Type B pancreatic cell (in vitro differentiated cells): Measurements from ENCODE around the gene ERC1. TPM values are rescaled to one million over a fixed set of nuclear protein-coding genes. Genes with fewer than 3 reads are reported as not detected.

ENCODE experiments used
- DNase-seq: peaks from one replicate; pipeline ENCODE4 v3.0.0; 2021; ENCODE audit warnings: mixed read lengths; ENCODE audit not compliant: unreplicated experiment; ENCODE audit errors: extremely low spot score
- H3K27ac Mint-ChIP-seq: 2 replicates; pipeline ENCODE4 v1.8.0; 2021; ENCODE audit warnings: mild to moderate bottlenecking, mixed read lengths
- H3K27me3 Mint-ChIP-seq: 2 replicates; pipeline ENCODE4 v1.8.0; 2021; ENCODE audit warnings: mixed read lengths
- H3K36me3 Mint-ChIP-seq: 2 replicates; pipeline ENCODE4 v1.8.0; 2021; ENCODE audit warnings: mixed read lengths
- H3K4me1 Mint-ChIP-seq: one replicate; pipeline ENCODE4 v1.8.0; 2021; ENCODE audit warnings: mixed read lengths; ENCODE audit not compliant: unreplicated experiment
- H3K4me3 Mint-ChIP-seq: 2 replicates; pipeline ENCODE4 v1.8.0; 2021; ENCODE audit warnings: mild to moderate bottlenecking, mixed read lengths
- H3K9me3 Mint-ChIP-seq: 2 replicates; pipeline ENCODE4 v1.8.0; 2021; ENCODE audit warnings: mixed read lengths
- total RNA-seq: library from RNA; stranded (reverse); gene quantifications from 2 replicates; pipeline ENCODE4 v1.2.1, GENCODE V29; 2021; ENCODE audit warnings: low replicate concordance
- TF ChIP-seq, protein P1 (sequence below): fragments of 200-600 bp; sonication (generic); conservative IDR thresholded peaks from 2 replicates; pipeline ENCODE4 v1.5.0; 2021; ENCODE audit warnings: antibody characterized with exemption, mild to moderate bottlenecking

Gene ERC1
- total RNA-seq, 1 donor from 2014 or later, result 62.8 TPM

DNA sequence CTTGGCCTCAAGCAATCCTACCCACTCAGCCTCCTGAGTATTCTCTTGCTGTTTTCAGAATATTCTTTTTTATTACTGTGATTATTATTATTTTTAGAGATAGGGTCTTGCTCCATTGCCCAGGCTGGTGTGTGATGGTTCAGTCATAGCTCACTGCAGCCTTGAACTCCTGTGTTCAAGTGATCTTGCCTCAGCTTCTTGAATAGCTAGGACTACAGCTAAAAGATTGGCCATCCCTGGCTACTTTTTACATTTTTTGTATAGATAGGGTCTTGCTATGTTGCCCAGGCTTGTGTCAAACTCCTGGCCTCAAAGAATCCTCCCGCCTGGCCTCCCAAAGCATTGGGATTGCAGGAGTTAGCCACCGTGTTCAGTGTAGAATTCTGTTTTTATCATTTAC, 73.3 kb downstream of the ERC1 start:
- Mint-ChIP-seq H3K9me3 (peaks cover 10% of the 10 kb centered on the region), H3K4me3 (no peak overlapping the region), H3K4me1 (no peaks in the 10 kb centered on the region), H3K36me3 (peaks cover 51% of the 10 kb centered on the region), H3K27ac (no peak overlapping the region), H3K27me3 (no peaks in the 10 kb centered on the region)
- TF ChIP-seq, protein P1, sequence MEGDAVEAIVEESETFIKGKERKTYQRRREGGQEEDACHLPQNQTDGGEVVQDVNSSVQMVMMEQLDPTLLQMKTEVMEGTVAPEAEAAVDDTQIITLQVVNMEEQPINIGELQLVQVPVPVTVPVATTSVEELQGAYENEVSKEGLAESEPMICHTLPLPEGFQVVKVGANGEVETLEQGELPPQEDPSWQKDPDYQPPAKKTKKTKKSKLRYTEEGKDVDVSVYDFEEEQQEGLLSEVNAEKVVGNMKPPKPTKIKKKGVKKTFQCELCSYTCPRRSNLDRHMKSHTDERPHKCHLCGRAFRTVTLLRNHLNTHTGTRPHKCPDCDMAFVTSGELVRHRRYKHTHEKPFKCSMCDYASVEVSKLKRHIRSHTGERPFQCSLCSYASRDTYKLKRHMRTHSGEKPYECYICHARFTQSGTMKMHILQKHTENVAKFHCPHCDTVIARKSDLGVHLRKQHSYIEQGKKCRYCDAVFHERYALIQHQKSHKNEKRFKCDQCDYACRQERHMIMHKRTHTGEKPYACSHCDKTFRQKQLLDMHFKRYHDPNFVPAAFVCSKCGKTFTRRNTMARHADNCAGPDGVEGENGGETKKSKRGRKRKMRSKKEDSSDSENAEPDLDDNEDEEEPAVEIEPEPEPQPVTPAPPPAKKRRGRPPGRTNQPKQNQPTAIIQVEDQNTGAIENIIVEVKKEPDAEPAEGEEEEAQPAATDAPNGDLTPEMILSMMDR, result no peak
- DNase-seq, result no peak

DNA sequence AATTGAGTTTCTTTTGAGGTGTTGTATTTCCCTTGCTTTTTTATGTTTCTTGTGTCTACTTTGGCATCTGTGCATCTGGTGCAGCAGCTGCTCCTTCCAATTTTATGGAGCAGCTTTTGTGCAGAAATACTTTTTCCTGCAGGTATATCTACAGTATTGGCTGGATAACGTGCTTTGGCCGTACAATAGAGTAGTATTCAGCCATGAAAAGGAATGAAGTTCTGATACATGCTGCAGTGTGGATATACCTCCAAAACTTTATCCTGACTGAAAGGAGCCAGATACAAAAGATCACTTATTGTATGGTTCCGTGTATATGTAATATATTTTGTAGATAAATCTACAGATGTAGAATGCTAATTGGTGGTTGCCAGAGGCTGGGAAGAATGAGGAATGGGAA, 74.6 kb downstream of the ERC1 start:
- H3K4me1 Mint-ChIP-seq, result no peaks in the 10 kb centered on the region
- H3K27ac Mint-ChIP-seq, result no peak overlapping the region
- H3K27me3 Mint-ChIP-seq, result no peaks in the 10 kb centered on the region
- peaks cover 4% of the 10 kb centered on the region for H3K9me3 Mint-ChIP-seq
- H3K36me3 Mint-ChIP-seq, result peaks cover 45% of the 10 kb centered on the region
- DNase-seq, result no peak
- H3K4me3 Mint-ChIP-seq, result no peak overlapping the region
- TF ChIP-seq, protein P1, result no peak

DNA sequence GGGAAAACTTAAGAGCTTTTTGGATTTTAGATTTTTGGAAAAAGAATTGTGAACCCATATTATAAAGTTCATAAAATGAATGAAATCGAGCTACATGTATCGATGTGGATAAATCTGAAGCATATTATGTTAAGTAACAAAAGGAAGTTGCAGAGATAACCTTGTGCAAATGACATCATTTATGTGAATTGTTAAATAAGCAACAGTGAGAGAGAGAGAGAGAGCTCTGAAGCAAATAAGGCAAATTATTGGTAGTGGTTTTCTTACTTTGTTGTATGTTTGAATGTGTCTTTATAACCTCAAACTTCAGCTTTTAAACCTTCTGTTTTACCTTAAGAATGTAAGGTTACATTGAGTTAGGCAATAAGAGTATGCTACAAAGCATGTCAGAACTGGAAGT, 78.8 kb downstream of the ERC1 start:
- TF ChIP-seq, protein P1, result no peak
- no peaks in the 10 kb centered on the region for H3K9me3 Mint-ChIP-seq
- H3K4me1 Mint-ChIP-seq, result no peaks in the 10 kb centered on the region
- H3K27ac Mint-ChIP-seq, result no peak overlapping the region
- no peaks in the 10 kb centered on the region for H3K27me3 Mint-ChIP-seq
- H3K36me3 Mint-ChIP-seq, result peaks cover 21% of the 10 kb centered on the region
- no peak overlapping the region for H3K4me3 Mint-ChIP-seq
- DNase-seq, result no peak

DNA sequence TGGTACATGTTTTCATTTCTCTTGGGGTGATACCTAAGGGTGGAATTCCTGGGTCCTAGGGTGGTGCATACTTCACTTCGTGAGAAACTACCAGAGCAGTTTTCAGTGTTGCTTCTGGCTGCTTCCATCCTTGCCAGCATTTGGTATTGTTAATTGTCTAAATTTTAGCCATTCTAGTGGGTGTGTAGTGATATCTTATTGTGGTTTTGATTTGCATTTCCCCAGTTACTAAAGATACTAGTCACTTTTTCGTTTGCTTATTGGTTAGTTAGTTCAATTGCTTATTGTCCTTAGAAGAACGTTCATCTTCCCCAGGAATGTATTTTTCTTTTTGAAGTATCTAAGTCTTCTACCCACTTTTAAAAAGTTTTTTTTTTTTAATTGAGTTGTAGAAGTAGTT, 80.2 kb downstream of the ERC1 start:
- no peaks in the 10 kb centered on the region for H3K4me1 Mint-ChIP-seq
- H3K36me3 Mint-ChIP-seq, result peaks cover 11% of the 10 kb centered on the region
- no peak overlapping the region for H3K4me3 Mint-ChIP-seq
- TF ChIP-seq, protein P1, result no peak
- no peaks in the 10 kb centered on the region for H3K27me3 Mint-ChIP-seq
- no peak overlapping the region for H3K27ac Mint-ChIP-seq
- DNase-seq, result no peak
- H3K9me3 Mint-ChIP-seq, result no peaks in the 10 kb centered on the region

DNA sequence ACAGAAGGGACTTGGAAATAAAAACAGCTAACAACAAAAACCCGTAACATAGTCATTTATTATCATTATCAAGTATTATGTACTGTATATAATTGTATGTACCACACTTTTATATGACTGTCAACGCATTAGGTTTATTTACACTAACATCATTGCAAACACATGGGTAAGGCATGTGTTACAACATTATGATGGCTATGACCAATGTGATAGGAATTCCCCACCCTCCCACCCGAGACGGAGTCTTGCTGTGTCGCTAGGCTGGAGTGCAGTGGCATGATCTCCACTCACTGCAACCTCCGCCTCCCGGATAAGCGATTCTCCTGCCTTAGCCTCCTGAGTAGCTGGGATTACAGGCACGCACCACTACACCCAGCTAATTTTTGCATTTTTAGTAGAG, 82.6 kb downstream of the ERC1 start:
- no peak overlapping the region for H3K27ac Mint-ChIP-seq
- peaks cover 8% of the 10 kb centered on the region for H3K36me3 Mint-ChIP-seq
- H3K9me3 Mint-ChIP-seq, result no peaks in the 10 kb centered on the region
- no peaks in the 10 kb centered on the region for H3K4me1 Mint-ChIP-seq
- DNase-seq, result no peak
- H3K4me3 Mint-ChIP-seq, result no peak overlapping the region
- H3K27me3 Mint-ChIP-seq, result no peaks in the 10 kb centered on the region
- TF ChIP-seq, protein P1, result no peak
